HCT116 (cell line): ENCODE data around the gene ARHGAP35. TPM values are rescaled to one million over a fixed set of nuclear protein-coding genes. Genes with fewer than 3 reads are reported as not detected.

Experiments
- ATAC-seq: fragments of 200-7000 bp; cut with Tn5 transposase; 2 replicates; pipeline ENCODE4 v1.9.1; 2020; ENCODE audit warnings: mild to moderate bottlenecking, moderate library complexity
- BruUV-seq: library from RNA; stranded (reverse); fragments of 400-500 nt; replicated peaks from 2 replicates; lab custom pipeline; 2021; lab: Mats Ljungman, UMichigan
- CTCF ChIA-PET: fragments of 300-600 bp; sonication (Branson Sonifier 250); formaldehyde crosslinking; loops from one replicate; lab custom pipeline; 2021; ENCODE audit warnings: antibody characterized with exemption; lab: Charles Lee
- POLR2A ChIA-PET: fragments of 300-600, 350-600 bp; sonication (Branson Sonifier 250); formaldehyde crosslinking; loops from one replicate; lab custom pipeline; 2021; ENCODE audit warnings: antibody characterized with exemption; lab: Charles Lee
- RAD21 ChIA-PET, 2 experiments: fragments of 300-600 bp; sonication (Branson Sonifier 250); formaldehyde crosslinking; loops; one replicate each; lab custom pipeline; 2023; ENCODE audit warnings: low total read pairs in 2 of 2; ENCODE audit not compliant: uncharacterized antibody in 2 of 2, unreplicated experiment in 2 of 2, low non-redundant PET in 1 of 2; lab: Charles Lee
- DNase-seq: peaks from one replicate; pipeline ENCODE4 v3.0.0-alpha.2; 2010; ENCODE audit warnings: low read depth, low spot score
- H2AFZ ChIP-seq: fragments of 200-600 bp; shearing (Covaris generic), sonication (generic); 2 replicates; pipeline ENCODE4 v1.6.1; 2017; ENCODE audit warnings: low read depth, mixed run types, mixed read lengths, antibody characterized with exemption, low read length; ENCODE audit not compliant: poor library complexity, severe bottlenecking
- H3K27ac ChIP-seq: 2 replicates; pipeline ENCODE4 v1.5.1; 2012; ENCODE audit warnings: low read depth, low read length
- H3K27me3 ChIP-seq: fragments of 200-600 bp; sonication (generic); 2 replicates; pipeline ENCODE4 v1.6.1; 2016; ENCODE audit warnings: mixed run types, low read length, mixed read lengths; ENCODE audit not compliant: insufficient read depth
- H3K36me3 ChIP-seq, 2 experiments: fragments of 200-500 bp in 1 of 2; fragments of 200-600 bp in 1 of 2; sonication (Bioruptor generic) in 1 of 2; sonication (generic) in 1 of 2; 2 replicates each; pipeline versions ENCODE4 v1.5.1 to v1.6.1; 2014 to 2016; ENCODE audit warnings: low read length in 2 of 2, inconsistent platforms in 1 of 2, mixed read lengths in 1 of 2, mixed run types in 1 of 2; ENCODE audit not compliant: insufficient read depth in 2 of 2, control insufficient read depth in 1 of 2
- H3K4me1 ChIP-seq, 2 experiments: fragments of 200-600 bp in 1 of 2; sonication (generic) in 1 of 2; 2 replicates each; pipeline versions ENCODE4 v1.5.1 to v1.6.1; 2012 to 2017; ENCODE audit warnings: low read length in 2 of 2, inconsistent platforms in 1 of 2, mild to moderate bottlenecking in 1 of 2, mixed read lengths in 1 of 2, mixed run types in 1 of 2, moderate library complexity in 1 of 2; ENCODE audit not compliant: insufficient read depth in 2 of 2, control insufficient read depth in 1 of 2
- H3K4me2 ChIP-seq: fragments of 200-600 bp; sonication (generic); 2 replicates; pipeline ENCODE4 v1.6.1; 2017; ENCODE audit warnings: mixed run types, low read length, mixed read lengths
- H3K4me3 ChIP-seq, 2 experiments: fragments of 200-600 bp in 1 of 2; sonication (generic) in 1 of 2; replicated peaks in 1 of 2; 2 replicates each; pipeline ENCODE4 v1.5.1; 2011 to 2016; ENCODE audit warnings: low read length in 2 of 2, control low read depth in 1 of 2, low read depth in 1 of 2, mild to moderate bottlenecking in 1 of 2, mixed read lengths in 1 of 2, mixed run types in 1 of 2
- H3K79me2 ChIP-seq: fragments of 200-600 bp; sonication (generic); 2 replicates; pipeline ENCODE4 v1.6.1; 2017; ENCODE audit warnings: mild to moderate bottlenecking, mixed run types, low read length, moderate library complexity, mixed read lengths; ENCODE audit not compliant: insufficient read depth
- H3K9ac ChIP-seq: fragments of 200-600 bp; sonication (generic); 2 replicates; pipeline ENCODE4 v1.6.1; 2016; ENCODE audit warnings: low read length, mixed read lengths
- H3K9me2 ChIP-seq: fragments of 200-600 bp; sonication (generic), shearing (Covaris generic); 2 replicates; pipeline ENCODE4 v1.6.1; 2017; ENCODE audit warnings: mixed run types, mild to moderate bottlenecking, moderate library complexity; ENCODE audit not compliant: insufficient read depth
- H3K9me3 ChIP-seq, 2 experiments: fragments of 200-500 bp in 1 of 2; fragments of 200-600 bp in 1 of 2; sonication (Bioruptor generic) in 1 of 2; sonication (generic) in 1 of 2; 2 replicates each; pipeline ENCODE4 v1.6.1; 2014 to 2017; ENCODE audit warnings: low read length in 2 of 2, mixed read lengths in 2 of 2, inconsistent platforms in 1 of 2, low read depth in 1 of 2, mild to moderate bottlenecking in 1 of 2, mixed run types in 1 of 2, moderate library complexity in 1 of 2; ENCODE audit not compliant: control insufficient read depth in 1 of 2, insufficient read depth in 1 of 2
- H4K20me1 ChIP-seq: fragments of 200-600 bp; sonication (generic), shearing (Covaris generic); 2 replicates; pipeline ENCODE4 v1.6.1; 2017; ENCODE audit warnings: mixed run types, mild to moderate bottlenecking, moderate library complexity; ENCODE audit not compliant: insufficient read depth
- ATF3 ChIP-seq: IDR thresholded peaks from 2 replicates; pipeline ENCODE4 v1.6.1; 2012
- CBX3 ChIP-seq: IDR thresholded peaks from 2 replicates; pipeline ENCODE4 v1.6.1; 2012; ENCODE audit warnings: low read depth
- EGR1 ChIP-seq: IDR thresholded peaks from 2 replicates; pipeline ENCODE4 v1.6.1; 2012; ENCODE audit warnings: low read depth
- ELF1 ChIP-seq: IDR thresholded peaks from 2 replicates; pipeline ENCODE4 v1.6.1; 2012; ENCODE audit warnings: low read depth, borderline replicate concordance
- EZH2 ChIP-seq: fragments of 200-600 bp; sonication (generic); IDR thresholded peaks from 2 replicates; pipeline ENCODE4 v1.6.1; 2017; ENCODE audit warnings: antibody characterized with exemption, mixed run types
- EZH2phosphoT487 ChIP-seq: fragments of 200-600 bp; IDR thresholded peaks from 2 replicates; pipeline ENCODE4 v1.6.1; 2018; ENCODE audit warnings: antibody characterized with exemption, borderline replicate concordance
- FOSL1 ChIP-seq: IDR thresholded peaks from 2 replicates; pipeline ENCODE4 v1.6.1; 2012; ENCODE audit warnings: low read depth
- JUND ChIP-seq: IDR thresholded peaks from 2 replicates; pipeline ENCODE4 v1.6.1; 2012
- POLR2A ChIP-seq: IDR thresholded peaks from 2 replicates; pipeline ENCODE4 v1.7.0; 2011; ENCODE audit warnings: borderline replicate concordance; ENCODE audit not compliant: insufficient read depth, insufficient read length; ENCODE audit errors: extremely low read depth
- SRF ChIP-seq: IDR thresholded peaks from 2 replicates; pipeline ENCODE4 v1.6.1; 2012; ENCODE audit warnings: low read depth
- YY1 ChIP-seq: IDR thresholded peaks from 2 replicates; pipeline ENCODE4 v1.6.1; 2011; ENCODE audit warnings: low read length, low read depth, moderate library complexity, mild to moderate bottlenecking; ENCODE audit not compliant: insufficient replicate concordance; ENCODE audit errors: extremely low read depth
- ZBTB33 ChIP-seq: IDR thresholded peaks from 2 replicates; pipeline ENCODE4 v1.6.1; 2011; ENCODE audit warnings: mild to moderate bottlenecking, low read length, moderate library complexity; ENCODE audit not compliant: insufficient replicate concordance; ENCODE audit errors: extremely low read depth
- ZNF274 ChIP-seq: fragments of 200-500 bp; sonication (Bioruptor generic); IDR thresholded peaks from 2 replicates; pipeline ENCODE4 v1.6.1; 2014; ENCODE audit warnings: mild to moderate bottlenecking, low read depth, low read length, inconsistent platforms
- intact Hi-C: fragments of 100-400 bp; cut with micrococcal nuclease; formaldehyde crosslinking; loops from 2 replicates; pipeline ENCODE4 v1.10.0; 2022
- total RNA-seq: library from RNA; stranded (reverse); gene quantifications from one replicate; pipeline ENCODE4 v1.2.1, GENCODE V29; 2021; ENCODE audit not compliant: unreplicated experiment
- TF ChIP-seq, protein P1 (sequence below), 3 experiments: fragments of 200-600 bp in 1 of 3; sonication (generic) in 1 of 3; IDR thresholded peaks in 2 of 3; conservative IDR thresholded peaks in 1 of 3; 2 replicates each; pipeline ENCODE4 v1.5.1; 2012 to 2017; ENCODE audit warnings: low read depth in 2 of 3, low read length in 2 of 3, antibody characterized with exemption in 1 of 3, borderline replicate concordance in 1 of 3, control low read depth in 1 of 3, mild to moderate bottlenecking in 1 of 3, mixed read lengths in 1 of 3, mixed run types in 1 of 3, moderate library complexity in 1 of 3; ENCODE audit not compliant: insufficient read depth in 1 of 3

The ARHGAP35 gene
- total RNA-seq, 1 experiment from 2014 or later: 47.6 TPM

GRCh38 chr19:46847528-46847927 lies 13.3 kb upstream of the ARHGAP35 start (continued):
- TF ChIP-seq, protein P1, sequence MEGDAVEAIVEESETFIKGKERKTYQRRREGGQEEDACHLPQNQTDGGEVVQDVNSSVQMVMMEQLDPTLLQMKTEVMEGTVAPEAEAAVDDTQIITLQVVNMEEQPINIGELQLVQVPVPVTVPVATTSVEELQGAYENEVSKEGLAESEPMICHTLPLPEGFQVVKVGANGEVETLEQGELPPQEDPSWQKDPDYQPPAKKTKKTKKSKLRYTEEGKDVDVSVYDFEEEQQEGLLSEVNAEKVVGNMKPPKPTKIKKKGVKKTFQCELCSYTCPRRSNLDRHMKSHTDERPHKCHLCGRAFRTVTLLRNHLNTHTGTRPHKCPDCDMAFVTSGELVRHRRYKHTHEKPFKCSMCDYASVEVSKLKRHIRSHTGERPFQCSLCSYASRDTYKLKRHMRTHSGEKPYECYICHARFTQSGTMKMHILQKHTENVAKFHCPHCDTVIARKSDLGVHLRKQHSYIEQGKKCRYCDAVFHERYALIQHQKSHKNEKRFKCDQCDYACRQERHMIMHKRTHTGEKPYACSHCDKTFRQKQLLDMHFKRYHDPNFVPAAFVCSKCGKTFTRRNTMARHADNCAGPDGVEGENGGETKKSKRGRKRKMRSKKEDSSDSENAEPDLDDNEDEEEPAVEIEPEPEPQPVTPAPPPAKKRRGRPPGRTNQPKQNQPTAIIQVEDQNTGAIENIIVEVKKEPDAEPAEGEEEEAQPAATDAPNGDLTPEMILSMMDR (IDR thresholded peaks at IDR 0.05 in 2 of 3, conservative IDR thresholded peaks at IDR 0.05 in 1 of 3; ENCODE audit: borderline replicate concordance in 1 of 3, insufficient read depth in 1 of 3, low read depth in 2 of 3, low read length in 2 of 3): no peak
- no peak for TF ChIP-seq ELF1
- TF ChIP-seq FOSL1: no peak
- TF ChIP-seq EZH2phosphoT487: no peak
- TF ChIP-seq, all 23 proteins: peak for 0

DNA sequence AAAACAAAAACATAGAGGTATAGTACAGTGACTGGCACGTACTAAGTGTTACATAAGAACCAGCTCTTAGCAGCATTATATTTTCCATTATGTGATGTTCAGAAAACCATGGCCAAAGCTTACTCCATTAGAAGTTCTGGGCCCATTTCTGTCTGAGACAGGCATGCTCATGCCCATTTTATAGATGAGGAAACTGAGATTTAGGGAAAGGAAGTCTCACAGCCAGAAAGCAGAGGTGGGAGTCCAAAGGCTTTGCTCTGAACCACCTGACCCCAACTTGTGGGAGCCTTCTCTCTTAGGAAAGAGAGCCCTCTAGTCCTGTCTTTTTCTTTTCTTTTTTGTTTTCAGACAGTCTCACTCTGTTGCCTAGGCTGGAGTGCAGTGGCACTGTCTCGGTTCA lies 12.4 kb upstream of the ARHGAP35 start:
- ATAC-seq: no peak
- H3K9me3 ChIP-seq: no peaks in the 10 kb centered on the region
- peak overlapping the region; percentile 88 for H3K4me2 ChIP-seq
- peak overlapping the region; percentile 96 for H3K27ac ChIP-seq
- no peaks in the 10 kb centered on the region for H3K27me3 ChIP-seq
- RAD21 ChIA-PET: no interaction called here
- no peak overlapping the region for H2AFZ ChIP-seq
- peaks cover 14 to 22% of the 10 kb centered on the region in 2 experiments for H3K36me3 ChIP-seq
- CTCF ChIA-PET: no interaction called here
- no peak for DNase-seq
- peak overlapping the region; percentile 96 to 98 for H3K4me3 ChIP-seq
- intact Hi-C loops: no loop called here
- POLR2A ChIA-PET: interaction anchor here (0.5 kb wide), 1 partner anchor 185 kb away, joined by 3 read pairs; no protein-coding TSS in a partner anchor
- H3K4me1 ChIP-seq: peaks cover 5 to 29% of the 10 kb centered on the region in 2 experiments
- H3K79me2 ChIP-seq: peaks cover 59% of the 10 kb centered on the region
- peak overlapping the region; percentile 99 for H3K9ac ChIP-seq
- H3K9me2 ChIP-seq: no peaks in the 10 kb centered on the region
- no TSS peak for BruUV-seq
- H4K20me1 ChIP-seq: no peaks in the 10 kb centered on the region
- no peak for TF ChIP-seq SRF
- TF ChIP-seq ZBTB33: no peak
- TF ChIP-seq EZH2: no peak
- no peak for TF ChIP-seq CBX3
- no peak for TF ChIP-seq EGR1
- TF ChIP-seq EZH2phosphoT487: no peak
- no peak for TF ChIP-seq ATF3
- TF ChIP-seq POLR2A: no peak
- no peak for TF ChIP-seq YY1
- no peak for TF ChIP-seq ELF1
- no peak for TF ChIP-seq JUND
- no peak for TF ChIP-seq ZNF274
- TF ChIP-seq, protein P1 (IDR thresholded peaks at IDR 0.05 in 2 of 3, conservative IDR thresholded peaks at IDR 0.05 in 1 of 3; ENCODE audit: borderline replicate concordance in 1 of 3, insufficient read depth in 1 of 3, low read depth in 2 of 3, low read length in 2 of 3): no peak
